Amygdala (tissue), 56 donors: Measurements from ENCODE around the gene TTC16.

ENCODE experiments used
- DNase-seq, 56 donors: peaks; one replicate each; lab custom pipeline; 2025; lab: John Stamatoyannopoulos, UW

Gene TTC16

DNA sequence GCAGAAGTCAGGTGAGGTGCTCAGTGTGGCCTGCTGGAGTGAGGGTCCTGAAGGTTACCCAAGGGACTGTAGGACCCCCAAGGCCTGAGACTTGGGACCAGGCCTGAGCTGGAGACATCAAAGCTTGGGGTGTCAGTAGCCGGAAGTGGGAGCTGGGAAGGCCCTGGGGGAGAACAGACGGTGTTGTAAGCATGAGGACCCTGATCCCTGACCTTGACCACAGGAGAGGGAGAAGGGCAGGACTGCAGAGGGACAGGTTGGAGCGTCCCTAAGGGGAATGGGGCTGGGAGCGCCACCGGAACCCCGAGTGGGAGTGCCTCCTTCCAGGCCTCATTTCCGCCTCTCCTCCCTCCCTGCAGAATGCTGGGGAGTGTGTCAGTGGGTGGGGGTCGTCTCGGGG lies 533 bp downstream of the TTC16 start:
- DNase-seq, result no peak

DNA sequence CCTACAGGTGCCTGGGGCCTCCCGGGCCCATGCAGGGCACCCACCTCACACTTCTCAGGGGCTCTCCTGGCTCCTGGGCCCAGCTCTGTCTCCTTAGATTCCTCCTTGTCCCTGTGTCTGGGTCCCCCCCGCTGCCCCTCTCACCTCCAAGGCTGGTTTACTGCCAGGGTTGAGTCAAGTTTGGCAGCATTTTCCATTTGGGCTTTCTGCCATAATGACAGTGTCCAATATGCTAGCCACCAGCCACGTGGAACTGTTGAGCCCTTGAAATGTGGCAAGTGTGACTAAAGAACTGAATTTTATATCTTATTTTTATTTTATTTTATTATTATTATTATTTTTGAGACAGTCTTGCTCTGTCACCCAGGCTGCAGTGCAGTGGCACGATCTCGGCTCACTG lies 1.9 kb downstream of the TTC16 start:
- DNase-seq, result peak in 4 of 56 donors; percentile 11 to 46 (median 20)

DNA sequence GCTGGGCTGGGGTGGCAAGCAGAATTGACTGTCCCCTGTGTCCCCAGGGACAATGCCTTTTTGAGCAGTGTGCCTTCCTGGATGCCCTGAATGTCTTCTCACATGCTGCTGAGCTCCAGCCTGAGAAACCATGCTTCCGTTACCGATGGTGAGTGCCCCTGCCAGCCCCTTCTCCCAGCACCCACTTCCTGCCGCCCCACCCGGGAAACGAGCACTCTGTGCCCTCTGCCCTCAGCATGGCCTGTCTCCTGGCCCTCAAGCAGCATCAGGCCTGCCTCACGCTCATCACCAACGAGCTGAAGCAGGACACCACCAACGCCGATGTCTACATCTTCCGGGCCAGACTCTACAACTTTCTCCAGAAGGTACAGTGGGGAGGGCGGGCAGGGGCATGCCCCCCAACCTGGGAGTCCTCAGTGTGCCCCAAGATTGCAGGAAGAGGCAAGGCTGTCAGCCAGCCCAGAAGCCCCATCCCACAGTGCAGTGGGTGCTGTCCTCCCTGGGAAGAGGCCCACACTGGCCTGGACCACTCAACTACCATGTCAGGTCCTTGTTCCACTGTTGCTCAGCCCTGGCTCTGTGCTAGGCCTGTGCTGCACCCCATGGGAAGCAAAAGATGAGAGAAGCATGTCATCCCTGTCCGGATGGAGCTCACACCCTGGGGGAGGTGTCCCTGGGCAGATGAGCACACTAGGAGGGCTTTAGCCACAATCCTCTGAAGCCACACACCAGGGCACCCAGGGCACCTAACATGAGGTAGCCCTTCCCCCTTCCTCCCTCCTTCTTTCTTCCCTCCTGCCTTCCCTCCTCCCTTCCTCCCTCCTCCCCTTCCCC lies 4.4 kb downstream of the TTC16 start:
- no peak for DNase-seq

DNA sequence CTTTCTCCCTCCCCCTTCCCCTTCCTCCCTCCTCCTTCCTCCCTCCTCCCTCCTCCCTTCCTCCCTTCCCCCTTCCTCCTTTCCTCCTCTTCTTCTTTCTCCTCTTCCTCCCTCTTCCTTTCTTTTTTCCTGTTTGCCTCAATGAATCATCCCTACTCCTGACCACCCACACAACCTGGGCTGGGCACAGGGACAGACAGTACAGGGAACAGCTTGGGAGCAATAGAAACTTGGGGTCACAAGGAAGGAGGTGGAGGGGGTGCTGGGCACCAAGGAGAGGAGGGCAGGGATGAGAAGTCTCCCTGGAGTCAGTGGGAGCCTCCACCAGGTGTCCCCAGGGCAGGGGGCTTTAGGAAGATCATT lies 5.0 kb downstream of the TTC16 start:
- peak in 1 of 56 donors; percentile 39 for DNase-seq

DNA sequence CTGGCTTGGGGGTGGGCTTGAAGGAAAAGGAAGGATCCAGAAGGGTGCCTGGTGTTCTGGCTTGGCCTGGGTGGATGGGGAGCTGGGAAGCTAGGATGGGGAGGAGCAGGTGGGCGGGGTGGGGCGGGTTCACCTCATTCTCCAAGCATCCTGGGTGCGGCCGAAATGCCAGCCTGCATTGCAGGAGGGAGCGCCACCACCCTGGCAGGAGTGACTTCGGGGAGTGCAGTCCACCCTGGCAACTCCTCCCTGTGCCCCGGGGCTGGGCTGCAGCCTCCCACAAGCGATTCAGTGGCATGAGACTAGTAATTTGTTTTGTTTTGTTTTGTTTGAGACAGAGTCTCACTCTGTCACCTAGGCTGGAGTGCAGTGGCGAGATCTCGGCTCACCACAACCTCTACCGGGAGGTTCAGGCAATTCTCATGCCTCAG lies 5.5 kb downstream of the TTC16 start:
- DNase-seq, result no peak

DNA sequence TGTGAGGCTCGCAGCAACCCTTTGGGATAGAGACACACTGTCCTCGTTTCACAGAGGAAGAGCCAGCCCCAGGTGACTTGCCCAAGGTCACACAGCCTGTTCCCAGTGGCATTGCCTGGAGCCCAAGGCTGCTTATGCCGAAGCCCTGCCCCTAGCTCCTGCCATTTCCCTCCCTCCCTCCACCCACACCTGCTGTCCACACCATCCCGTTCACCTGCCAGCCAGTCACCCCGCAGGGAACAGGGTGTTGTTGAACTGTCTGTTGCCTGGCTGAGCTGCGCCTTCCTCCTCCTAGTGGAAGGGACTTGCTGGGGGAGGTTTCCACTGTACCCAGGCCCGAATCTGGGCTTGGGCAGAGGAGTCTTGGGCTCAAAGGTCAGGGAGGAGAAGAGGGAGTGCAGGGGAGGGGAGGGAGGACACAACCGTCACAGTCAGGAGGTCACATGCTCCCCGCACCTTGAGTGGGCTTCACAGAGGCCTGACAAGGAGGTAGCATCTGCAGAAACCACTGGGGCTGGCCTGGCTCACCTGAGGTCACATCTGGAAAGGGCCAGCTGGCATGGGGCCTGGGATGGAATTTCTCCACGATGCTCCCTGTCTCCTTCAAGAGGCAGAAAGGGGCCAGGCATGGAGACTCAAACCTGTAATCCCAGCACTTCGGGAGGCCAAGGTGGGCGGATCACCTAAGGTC lies 6.3 kb downstream of the TTC16 start:
- no peak for DNase-seq

DNA sequence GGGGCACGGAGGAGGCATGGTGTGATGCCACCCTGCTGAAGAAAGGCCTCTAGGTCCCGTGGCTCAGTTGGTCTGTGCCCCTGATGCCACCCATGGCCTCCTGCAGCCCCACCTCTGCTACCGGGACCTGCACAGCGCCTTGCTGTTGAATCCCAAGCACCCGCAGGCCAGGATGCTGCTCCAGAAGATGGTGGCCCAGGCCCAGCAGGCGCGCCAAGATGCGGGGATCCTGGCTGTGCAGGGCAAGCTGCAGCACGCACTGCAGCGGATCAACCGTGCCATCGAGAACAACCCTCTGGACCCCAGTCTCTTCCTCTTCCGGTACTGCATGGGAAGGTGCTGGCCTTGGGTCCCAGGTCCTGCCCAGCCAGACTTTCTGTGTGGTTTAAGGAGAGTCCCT lies 7.1 kb downstream of the TTC16 start:
- no peak for DNase-seq

DNA sequence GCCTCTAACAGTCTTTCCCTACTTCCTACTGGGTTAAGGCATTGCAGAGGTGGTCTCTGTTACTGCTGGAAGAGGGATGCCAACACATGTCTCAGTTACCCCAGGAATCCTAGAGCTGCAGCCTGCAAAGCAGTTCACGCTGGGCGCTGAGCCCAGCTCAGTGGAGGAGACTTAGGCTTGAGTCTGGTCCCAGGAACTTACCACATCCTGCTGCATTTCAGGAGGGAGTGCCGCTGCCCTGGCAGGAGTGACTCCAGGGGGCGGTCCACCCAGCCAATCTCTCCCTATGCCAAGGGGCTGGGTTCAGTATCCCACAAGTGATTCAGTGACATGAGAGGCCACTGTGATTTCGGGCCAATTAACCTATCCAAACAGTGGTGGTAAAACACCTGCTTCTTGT lies 7.6 kb downstream of the TTC16 start:
- no peak for DNase-seq

DNA sequence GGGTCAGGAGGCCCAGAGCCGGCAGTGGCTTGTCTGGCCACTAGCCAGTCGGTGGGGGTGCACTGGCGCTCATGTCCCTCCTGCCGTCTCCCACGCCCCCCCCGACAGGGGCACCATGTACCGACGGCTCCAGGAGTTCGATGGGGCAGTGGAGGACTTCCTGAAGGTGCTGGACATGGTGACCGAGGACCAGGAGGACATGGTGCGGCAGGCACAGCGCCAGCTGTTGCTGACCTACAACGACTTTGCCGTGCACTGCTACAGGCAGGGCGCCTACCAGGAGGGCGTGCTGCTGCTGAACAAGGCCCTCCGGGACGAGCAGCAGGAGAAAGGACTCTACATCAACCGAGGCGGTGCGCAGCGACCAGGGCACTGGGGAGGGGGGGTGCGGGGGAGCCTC lies 8.1 kb downstream of the TTC16 start:
- no peak for DNase-seq

DNA sequence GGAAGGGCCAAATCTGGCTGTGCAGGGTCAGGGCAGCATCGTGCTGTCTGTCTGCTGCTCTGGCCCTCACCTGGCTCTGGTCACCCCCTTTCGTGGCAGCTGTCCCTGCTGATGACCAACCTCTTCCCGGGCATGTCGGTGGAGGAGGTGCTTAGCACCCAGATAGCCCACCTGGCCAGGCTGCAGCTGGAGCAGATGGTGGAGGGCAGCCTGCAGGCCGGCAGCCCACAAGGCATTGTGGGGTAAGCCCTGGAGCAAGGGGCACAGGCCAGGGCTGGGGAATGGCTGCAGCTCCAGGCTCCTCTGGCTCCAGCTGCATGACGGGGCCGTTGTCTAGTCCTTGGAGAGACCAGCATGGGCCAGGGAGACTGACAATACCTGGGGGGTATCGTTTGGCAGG lies 11.0 kb downstream of the TTC16 start:
- no peak for DNase-seq

DNA sequence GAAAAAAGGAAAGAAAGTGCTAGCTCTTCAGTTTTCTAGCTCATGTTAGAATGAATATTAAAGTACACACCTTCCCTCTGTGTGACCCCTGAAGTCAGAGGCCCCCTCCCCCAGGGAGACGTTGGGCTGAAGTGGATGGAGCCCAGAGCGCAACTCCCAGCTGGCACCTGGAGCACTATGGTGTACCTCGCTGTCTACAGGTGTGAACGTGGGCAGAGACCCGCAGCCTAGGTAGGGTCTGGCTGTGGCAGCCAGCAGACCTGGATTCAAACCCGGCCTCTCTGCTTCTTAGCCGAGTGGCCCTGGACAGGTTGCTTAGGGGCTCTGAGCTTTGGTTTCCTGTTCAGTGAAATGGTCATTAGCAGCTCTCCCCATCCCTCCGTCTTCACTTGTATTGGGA lies 12.9 kb downstream of the TTC16 start:
- DNase-seq, result no peak

DNA sequence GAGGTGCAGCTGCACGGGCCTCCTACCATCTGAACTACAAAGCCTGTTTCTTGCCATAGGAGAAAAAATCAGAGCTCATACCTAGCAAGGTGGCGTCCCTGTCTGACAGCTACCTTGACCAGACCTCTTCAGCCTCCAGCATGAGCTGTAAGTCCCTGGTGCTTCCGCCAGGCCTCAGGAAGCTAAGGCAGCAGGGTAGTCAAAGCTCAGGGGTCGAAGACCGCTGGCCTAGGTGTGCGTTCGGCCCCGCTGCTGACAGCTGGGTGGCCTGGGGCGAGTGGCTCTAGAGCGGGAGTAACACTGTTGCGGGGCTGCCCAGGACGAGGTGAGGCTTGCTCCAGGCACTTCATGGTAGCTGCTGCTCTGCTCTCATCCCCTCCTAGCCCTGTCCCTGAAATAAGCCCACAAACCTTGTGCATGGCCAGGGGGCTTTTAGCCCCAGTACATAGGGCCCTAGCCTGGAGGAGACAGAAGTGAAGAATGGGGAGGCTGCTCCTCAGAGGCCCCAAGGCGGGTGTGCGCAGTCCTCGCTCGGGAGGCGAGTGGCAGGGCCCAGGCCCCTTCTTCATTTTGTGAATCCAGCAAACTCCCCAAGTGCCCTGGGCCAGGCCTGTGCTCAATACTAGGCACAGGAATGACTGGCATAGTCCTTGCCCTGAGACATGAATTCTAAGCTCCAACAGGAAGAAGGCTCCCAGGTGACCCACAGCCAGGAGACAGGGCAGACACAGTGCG lies 13.8 kb downstream of the TTC16 start:
- no peak for DNase-seq

DNA sequence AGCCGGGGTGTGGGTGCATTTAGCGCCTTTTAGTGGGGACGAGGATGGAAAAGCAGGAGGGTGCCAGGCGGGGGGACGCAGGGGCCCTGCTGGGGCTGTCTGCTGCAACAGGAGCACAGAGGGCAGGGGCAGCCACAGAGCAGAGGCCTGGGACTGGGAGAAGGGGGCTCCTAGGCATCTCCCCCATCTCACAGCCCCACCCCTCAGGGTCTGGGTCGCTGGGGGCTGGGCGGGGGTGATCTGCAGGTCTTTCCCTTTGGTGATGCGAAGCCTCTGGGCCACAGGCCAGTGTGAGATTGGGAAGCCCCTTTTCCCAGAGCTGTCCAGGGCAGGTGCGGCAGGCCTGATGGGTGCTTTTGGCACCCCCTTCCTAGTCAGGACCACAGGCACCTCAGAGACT lies 14.4 kb downstream of the TTC16 start:
- no peak for DNase-seq

DNA sequence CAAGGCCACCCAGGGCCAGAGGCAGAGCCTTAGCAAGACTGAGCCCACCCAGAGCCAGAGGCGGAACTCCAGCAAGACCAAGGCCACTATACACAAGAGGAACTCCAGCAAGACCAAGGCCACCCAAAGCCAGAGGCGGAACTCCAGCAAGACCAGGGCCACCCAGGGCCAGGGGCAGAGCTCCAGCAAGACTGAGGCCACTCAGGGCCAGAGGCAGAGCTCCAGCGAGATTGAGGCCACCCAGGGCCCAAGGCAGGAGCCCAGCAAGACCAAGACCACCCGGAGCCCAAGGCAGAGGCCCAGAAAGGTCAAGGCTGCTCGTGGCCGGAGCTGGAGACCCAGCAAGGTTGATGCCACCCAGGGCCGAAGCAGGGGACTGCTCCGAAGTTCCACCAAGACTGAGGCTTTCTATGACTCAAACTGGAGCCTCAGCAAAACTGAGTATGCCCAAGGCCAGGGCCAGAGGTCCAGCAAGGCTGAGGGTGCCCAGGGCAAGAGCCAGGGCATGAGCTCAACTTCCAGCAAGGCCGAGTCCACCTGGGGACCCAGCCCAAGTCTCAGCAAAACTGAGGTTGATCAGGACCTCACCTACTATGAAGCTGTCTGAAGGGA lies 15.0 kb downstream of the TTC16 start:
- no peak for DNase-seq

DNA sequence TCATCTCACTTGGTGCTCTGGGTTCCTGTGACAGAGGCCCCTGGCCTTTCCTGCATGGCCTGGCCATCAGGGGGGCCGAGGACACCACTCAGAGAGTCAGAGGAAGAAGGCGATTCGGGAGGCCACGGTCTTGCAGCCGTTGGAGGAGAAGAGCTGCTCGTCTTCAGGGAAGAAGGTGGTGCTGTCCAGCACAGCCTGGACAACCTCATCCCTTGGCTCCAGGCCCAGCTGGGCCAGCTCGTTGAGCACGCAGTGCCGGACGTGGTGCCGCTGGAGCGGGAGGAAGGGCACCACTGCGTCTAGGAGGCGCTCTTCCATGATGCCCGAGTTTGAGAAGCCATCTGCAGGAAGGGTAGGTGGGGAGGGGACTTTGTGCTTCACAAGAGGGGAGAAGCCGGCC lies 16.1 kb downstream of the TTC16 start:
- no peak for DNase-seq

DNA sequence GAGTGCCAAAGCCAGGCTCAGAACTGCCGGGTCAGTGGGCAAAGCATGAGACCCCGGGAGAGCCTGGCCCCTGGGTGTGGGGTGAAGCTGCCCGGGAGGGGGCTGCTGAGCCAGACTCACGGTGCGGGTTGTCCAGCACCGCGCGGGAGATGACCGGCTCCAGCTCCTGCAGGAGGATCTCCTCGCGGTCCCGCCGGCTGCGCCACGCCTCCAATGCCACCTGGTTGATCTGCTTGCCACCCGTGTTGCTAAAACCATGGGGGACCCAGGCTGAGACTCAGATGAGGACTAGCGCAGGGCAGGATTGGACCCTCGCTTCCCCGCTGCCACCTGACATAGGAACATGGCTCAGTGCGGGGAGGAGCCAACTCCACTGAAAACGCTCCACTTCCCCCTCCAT lies 16.6 kb downstream of the TTC16 start:
- no peak for DNase-seq

DNA sequence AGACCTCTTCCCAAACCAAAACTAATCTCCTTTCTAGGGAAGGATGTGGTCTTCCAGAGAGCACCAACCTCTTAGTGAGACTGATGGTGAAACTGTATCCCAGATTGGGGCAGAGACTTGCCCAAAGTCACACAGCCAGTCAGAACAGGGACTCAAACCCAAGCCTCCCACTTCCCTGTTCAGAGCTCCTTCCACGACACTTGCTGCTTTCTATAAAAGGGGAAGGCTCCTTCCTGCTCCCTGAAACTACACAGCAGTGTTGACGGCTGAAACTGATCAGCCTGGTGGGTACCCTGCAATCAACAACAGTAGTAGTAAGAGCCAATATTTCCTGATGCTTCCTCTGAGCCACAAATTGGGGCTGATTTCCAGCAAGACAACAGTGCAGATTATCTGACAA lies 17.7 kb downstream of the TTC16 start:
- DNase-seq, result no peak

DNA sequence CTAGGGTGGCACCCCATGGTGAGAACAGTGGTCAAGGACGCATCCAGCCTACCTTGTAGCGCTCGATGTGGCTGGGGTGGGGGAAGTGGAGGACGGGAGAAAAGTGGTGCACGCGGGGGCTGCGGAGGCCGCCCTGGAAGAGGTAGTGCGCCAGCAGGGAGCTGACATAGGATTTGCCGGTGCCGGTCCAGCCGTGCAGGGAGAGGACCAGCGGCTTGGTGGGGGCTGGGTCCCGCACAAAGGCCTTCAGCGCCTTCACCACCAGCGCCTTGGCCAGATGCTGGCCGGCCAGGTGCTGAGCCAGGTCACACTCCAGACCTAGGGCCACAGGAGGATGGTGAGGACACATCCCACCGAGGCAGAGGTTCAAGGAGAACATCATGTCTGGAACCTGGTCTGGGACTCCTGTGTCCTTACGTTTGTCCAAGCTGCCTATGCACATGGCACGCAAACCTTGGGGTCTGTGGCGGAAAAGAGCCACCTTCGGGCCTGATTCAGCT lies 18.4 kb downstream of the TTC16 start:
- DNase-seq, result peak in 3 of 56 donors; percentile 5 to 62 (median 42)

DNA sequence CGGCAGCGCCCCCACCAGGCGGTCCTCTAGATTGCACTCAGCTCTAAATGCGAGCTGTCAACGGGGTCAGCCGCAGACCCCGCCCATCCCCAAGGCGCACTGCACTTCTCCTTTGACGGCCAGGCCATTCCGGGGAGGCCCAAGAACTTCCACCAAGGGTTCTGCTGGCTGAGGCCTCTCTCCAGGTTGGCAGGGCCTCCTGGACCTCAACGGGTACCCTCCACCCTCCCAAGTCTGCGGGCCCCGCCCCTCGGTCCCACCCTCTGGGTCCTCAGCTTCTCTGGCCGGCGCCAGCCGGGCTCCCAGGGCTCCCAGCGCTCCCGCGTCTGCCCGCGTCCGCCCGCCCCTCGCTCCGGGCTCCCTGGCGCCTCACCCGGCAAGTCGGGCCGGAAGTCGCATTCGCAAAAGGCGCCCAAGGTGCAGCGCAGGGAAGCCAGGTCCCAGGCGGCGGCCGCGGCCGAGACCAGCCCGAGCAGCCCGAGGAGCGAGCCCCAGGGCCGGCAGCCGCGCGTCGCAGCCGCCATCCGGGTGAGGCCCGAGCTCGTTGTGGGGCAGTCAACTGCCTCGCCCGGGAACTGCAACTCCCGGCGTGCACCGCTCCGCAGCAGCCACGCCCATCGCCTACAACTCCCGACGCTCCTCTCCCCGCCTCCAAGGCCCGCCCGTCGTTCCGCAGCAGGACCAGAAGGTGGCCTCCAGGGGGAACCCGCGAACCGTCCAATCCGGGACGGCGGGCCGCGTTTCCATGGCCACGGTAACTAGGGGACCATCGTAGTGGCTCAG lies 19.1 kb downstream of the TTC16 start, which contains the start of gene TOR2A:
TOR2A (minus strand) TSS at position 548 of the 783 bp plus-strand sequence; CDS start at position 524, 24 bp downstream.
- DNase-seq, result peak; percentile 53 to 98 (median 94)
